SK-N-SH (cell line): ENCODE results near the gene NDUFC1. TPM values are rescaled to one million over a fixed set of nuclear protein-coding genes. Genes with fewer than 3 reads are reported as not detected.

Experiments used
- CTCF ChIA-PET: fragments of 300-600, 350-600 bp; formaldehyde crosslinking; extraction: SDS; loops from one replicate; lab custom pipeline; 2021; lab: Yijun Ruan, JAX
- POLR2A ChIA-PET: fragments of 350-600 bp; sonication (Branson Sonifier 250); formaldehyde crosslinking; extraction: SDS; loops from one replicate; lab custom pipeline; 2020; ENCODE audit warnings: antibody characterized with exemption, inconsistent platforms; lab: Yijun Ruan, JAX
- DNase-seq: peaks from one replicate; pipeline ENCODE4 v3.0.0; 2012
- H2AFZ ChIP-seq: fragments of 200-600 bp; sonication (generic); 2 replicates; pipeline ENCODE4 v1.8.1; 2016; ENCODE audit warnings: antibody characterized with exemption, mild to moderate bottlenecking, low read depth
- H3F3A ChIP-seq: fragments of 200-600 bp; sonication (generic); replicated peaks from 2 replicates; pipeline ENCODE3; 2016; ENCODE audit warnings: antibody characterized with exemption, mild to moderate bottlenecking; ENCODE audit not compliant: insufficient read depth
- H3K27ac ChIP-seq, 2 experiments: fragments of 200-500 bp in 1 of 2; fragments of 200-600 bp in 1 of 2; sonication (Bioruptor generic) in 1 of 2; sonication (generic), shearing (Covaris generic) in 1 of 2; 2 replicates each; pipeline versions ENCODE4 v1.5.1 to v1.6.1; 2014 to 2016; ENCODE audit warnings: low read depth in 2 of 2, inconsistent platforms in 1 of 2, low read length in 1 of 2, mild to moderate bottlenecking in 1 of 2, mixed read lengths in 1 of 2
- H3K27me3 ChIP-seq: fragments of 200-600 bp; sonication (generic), shearing (Covaris generic); 2 replicates; pipeline ENCODE4 v1.6.1; 2016; ENCODE audit warnings: mixed run types; ENCODE audit not compliant: insufficient read depth
- H3K36me3 ChIP-seq, 2 experiments: fragments of 200-500 bp in 1 of 2; fragments of 200-600 bp in 1 of 2; sonication (Bioruptor generic) in 1 of 2; sonication (generic) in 1 of 2; replicated peaks in 1 of 2; 2 replicates each; pipeline versions ENCODE3 to v1.5.1; 2014 to 2016; ENCODE audit warnings: low read length in 1 of 2, mild to moderate bottlenecking in 1 of 2; ENCODE audit not compliant: insufficient read depth in 2 of 2, control insufficient read depth in 1 of 2
- H3K4me1 ChIP-seq, 2 experiments: fragments of 200-500 bp in 1 of 2; fragments of 200-600 bp in 1 of 2; sonication (Bioruptor generic) in 1 of 2; sonication (generic), shearing (Covaris generic) in 1 of 2; 2 replicates each; pipeline versions ENCODE4 v1.5.1 to v1.6.1; 2014 to 2016; ENCODE audit warnings: low read depth in 1 of 2, low read length in 1 of 2, mixed run types in 1 of 2; ENCODE audit not compliant: insufficient read depth in 2 of 2, control insufficient read depth in 1 of 2
- H3K4me2 ChIP-seq: fragments of 200-600 bp; sonication (generic), shearing (Covaris generic); 2 replicates; pipeline ENCODE4 v1.6.1; 2017; ENCODE audit warnings: mixed run types
- H3K4me3 ChIP-seq, 2 experiments: fragments of 200-500 bp in 1 of 2; fragments of 200-600 bp in 1 of 2; sonication (Bioruptor generic) in 1 of 2; sonication (generic), shearing (Covaris generic) in 1 of 2; 2 replicates each; pipeline versions ENCODE4 v1.5.1 to v1.8.1; 2014 to 2016; ENCODE audit warnings: low read depth in 2 of 2, inconsistent platforms in 1 of 2, low read length in 1 of 2, mild to moderate bottlenecking in 1 of 2, mixed read lengths in 1 of 2, moderate library complexity in 1 of 2
- H3K79me2 ChIP-seq: fragments of 200-600 bp; sonication (generic); 2 replicates; pipeline ENCODE4 v1.8.1; 2017; ENCODE audit warnings: mild to moderate bottlenecking; ENCODE audit not compliant: insufficient read depth
- H3K9ac ChIP-seq: fragments of 200-600 bp; sonication (generic); 2 replicates; pipeline ENCODE4 v1.6.1; 2017; ENCODE audit warnings: mixed run types
- H3K9me2 ChIP-seq: fragments of 200-600 bp; sonication (generic); 2 replicates; pipeline ENCODE4 v1.6.1; 2017; ENCODE audit warnings: mixed run types
- H3K9me3 ChIP-seq: fragments of 200-600 bp; sonication (generic); 2 replicates; pipeline ENCODE4 v1.6.1; 2017; ENCODE audit warnings: mixed run types, mild to moderate bottlenecking, moderate library complexity
- H4K20me1 ChIP-seq: fragments of 200-600 bp; sonication (generic); 2 replicates; pipeline ENCODE4 v1.6.1; 2017; ENCODE audit warnings: mild to moderate bottlenecking, mixed run types; ENCODE audit not compliant: insufficient read depth
- CHD2 ChIP-seq: fragments of 150-350 bp; IDR thresholded peaks from 2 replicates; pipeline ENCODE4 v1.6.1; 2018; ENCODE audit warnings: low read length; ENCODE audit not compliant: partially characterized antibody
- CTCF ChIP-seq: fragments of 200-600 bp; sonication (generic); IDR thresholded peaks from 2 replicates; pipeline ENCODE4 v1.6.1; 2017; ENCODE audit warnings: antibody characterized with exemption, mild to moderate bottlenecking, moderate library complexity
- ELF1 ChIP-seq: IDR thresholded peaks from 2 replicates; pipeline ENCODE4 v1.4.0; 2012
- MAX ChIP-seq: IDR thresholded peaks from 2 replicates; pipeline ENCODE4 v1.4.0; 2012; ENCODE audit warnings: low read depth
- NFIC ChIP-seq: IDR thresholded peaks from 2 replicates; pipeline ENCODE4 v1.4.0; 2012; ENCODE audit warnings: borderline replicate concordance
- RCOR1 ChIP-seq: fragments of 150-350 bp; IDR thresholded peaks from 2 replicates; pipeline ENCODE4 v1.6.1; 2017; ENCODE audit warnings: antibody characterized with exemption, low read length
- RXRA ChIP-seq: IDR thresholded peaks from 2 replicates; pipeline ENCODE4 v1.4.0; 2012; ENCODE audit warnings: low read depth, mild to moderate bottlenecking, borderline replicate concordance
- USF1 ChIP-seq: IDR thresholded peaks from 2 replicates; pipeline ENCODE4 v1.4.0; 2012; ENCODE audit warnings: low read depth, borderline replicate concordance
- USF2 ChIP-seq: fragments of 150-350 bp; IDR thresholded peaks from 2 replicates; pipeline ENCODE4 v1.6.1; 2017; ENCODE audit warnings: antibody characterized with exemption, low read length, low read depth, borderline replicate concordance
- YY1 ChIP-seq: IDR thresholded peaks from 2 replicates; pipeline ENCODE4 v1.4.0; 2012; ENCODE audit warnings: low read depth, mild to moderate bottlenecking
- WGBS: methylation state at CpG from one replicate; pipeline ENCODE4 v1.1.6; 2017; ENCODE audit warnings: low lambda C conversion rate; 5-methylcytosine and 5-hydroxymethylcytosine counted together
- polyA plus RNA-seq, 3 experiments: library from polyadenylated mRNA; depleted of rRNA; stranded (reverse); fragments of >200 nt; gene quantifications; 2 replicates each; pipeline ENCODE4 v1.2.3, GENCODE V29; 2012

Gene NDUFC1
- polyA plus RNA-seq, 1 of the 3 experiments (the other 2 are of a cell fraction), result 101 TPM

- TF ChIP-seq USF2 (no peak), CTCF (no peak), ELF1 (no peak), MAX (no peak), NFIC (no peak)
Measured at GRCh38 chr4:139266208-139266582, 36.1 kb downstream of the NDUFC1 start (continued).

GRCh38 chr4:139265654-139266053 is 36.6 kb downstream of the NDUFC1 start:
- no peak overlapping the region for H3K9ac ChIP-seq
- TF ChIP-seq USF2 (no peak), YY1 (no peak), RXRA (no peak), USF1 (no peak), CHD2 (no peak), RCOR1 (no peak), MAX (no peak)
- no peaks in the 10 kb centered on the region for H4K20me1 ChIP-seq
- H3F3A ChIP-seq, result peaks cover 26% of the 10 kb centered on the region
- ChIA-PET CTCF (interaction anchor here (1.2 to 3.3 kb wide), 3 partner anchors 12 to 30 kb away, joined by 3 to 9 read pairs (median 4); no protein-coding TSS in a partner anchor), POLR2A (interaction anchor here (0.5 kb wide), 1 partner anchor 20 kb away, joined by 3 read pairs; no protein-coding TSS in a partner anchor)
- H3K27me3 ChIP-seq, result no peaks in the 10 kb centered on the region
- peak overlapping the region in 1 of 2 experiments; percentile 59; a peak in 1 of 4 replicates for H3K4me3 ChIP-seq
- peaks cover 8 to 20% of the 10 kb centered on the region in 2 experiments for H3K4me1 ChIP-seq
- 61% methylated on average over 3 of the region's 3 CpGs for WGBS
- H3K79me2 ChIP-seq, result no peaks in the 10 kb centered on the region
- peak overlapping the region; percentile 79 to 84; a peak in 3 of 4 replicates for H3K27ac ChIP-seq
- DNase-seq, result no peak
- no peaks in the 10 kb centered on the region for H3K9me3 ChIP-seq
- peak overlapping the region; percentile 90 for H2AFZ ChIP-seq
- H3K9me2 ChIP-seq, result no peaks in the 10 kb centered on the region
- H3K36me3 ChIP-seq, result no peaks in the 10 kb centered on the region
- H3K4me2 ChIP-seq, result peak overlapping the region; percentile 74
